ENCODE results near the gene NUCB2.
"Not testable (repeated sequence)": the region's sequence is repeated elsewhere in the genome, so short reads cannot be mapped to it uniquely, and the experiment has no call there.

The NUCB2 gene

GRCh38 chr11:17276236-17277023, at the start of gene NUCB2:
TSS of gene NUCB2 (plus strand) at chr11:17276739. CDS start at chr11:17295324, 18,585 bp downstream.
- peak; percentile 93 for DNase-seq

GRCh38 chr11:17228186-17228925, 48.2 kb upstream of the NUCB2 start:
- DNase-seq: not testable (repeated sequence)

GRCh38 chr11:17229481-17230152, 46.9 kb upstream of the NUCB2 start:
- DNase-seq: no peak

- DNase-seq: no peak
These were observed 45.4 kb upstream of the NUCB2 start for GRCh38 chr11:17230867-17231851.

- no peak for DNase-seq
These were observed 43.4 kb upstream of the NUCB2 start for GRCh38 chr11:17233101-17233500.

GRCh38 chr11:17238377-17238776, 38.2 kb upstream of the NUCB2 start:
- DNase-seq: no peak

- not testable (repeated sequence) for DNase-seq
These were observed 36.6 kb upstream of the NUCB2 start for GRCh38 chr11:17239927-17240326.

- DNase-seq: no peak
These were observed 35.8 kb upstream of the NUCB2 start for GRCh38 chr11:17240780-17241179.

- not testable (repeated sequence) for DNase-seq
These were observed 33.6 kb upstream of the NUCB2 start for GRCh38 chr11:17242954-17243353.

GRCh38 chr11:17244046-17244445, 32.5 kb upstream of the NUCB2 start:
- no peak for DNase-seq

GRCh38 chr11:17250561-17251350, 25.8 kb upstream of the NUCB2 start:
- no peak for DNase-seq

GRCh38 chr11:17252704-17253103, 23.8 kb upstream of the NUCB2 start:
- no peak for DNase-seq

GRCh38 chr11:17256512-17256911, 20.0 kb upstream of the NUCB2 start:
- DNase-seq: no peak

GRCh38 chr11:17257196-17257595, 19.3 kb upstream of the NUCB2 start:
- DNase-seq: no peak

- no peak for DNase-seq
These were observed 17.9 kb upstream of the NUCB2 start for GRCh38 chr11:17258670-17259069.

- DNase-seq: no peak
These were observed 17.0 kb upstream of the NUCB2 start for GRCh38 chr11:17259519-17259918.

GRCh38 chr11:17260020-17260419, 16.5 kb upstream of the NUCB2 start:
- DNase-seq: no peak

GRCh38 chr11:17263769-17264168, 12.8 kb upstream of the NUCB2 start:
- no peak for DNase-seq

- no peak for DNase-seq
These were observed 9.8 kb upstream of the NUCB2 start for GRCh38 chr11:17266781-17267180.

- no peak for DNase-seq
These were observed 9.0 kb upstream of the NUCB2 start for GRCh38 chr11:17267576-17267975.

GRCh38 chr11:17268500-17268899, 8.0 kb upstream of the NUCB2 start:
- not testable (repeated sequence) for DNase-seq

GRCh38 chr11:17268902-17269301, 7.6 kb upstream of the NUCB2 start:
- DNase-seq: no peak
